Liver (tissue), 9 donors: Measurements from ENCODE around the gene INSR. TPM values are rescaled to one million over a fixed set of nuclear protein-coding genes. Genes with fewer than 3 reads are reported as not detected.

Experiments used
- DNase-seq: peaks from one replicate; pipeline ENCODE4 v3.0.0-alpha.2; 2017; ENCODE audit warnings: low spot score
- H3K27ac ChIP-seq, 2 donors: one replicate each; pipeline ENCODE4 v1.7.0; 2013; ENCODE audit warnings: inconsistent platforms in 2 of 2, low read length in 2 of 2, control low read depth in 1 of 2, low read depth in 1 of 2, mild to moderate bottlenecking in 1 of 2
- H3K27me3 ChIP-seq, 4 donors: one replicate each; pipeline versions ENCODE4 v1.6.1 to v1.7.0; 2013; ENCODE audit warnings: low read length in 3 of 4, inconsistent platforms in 1 of 4, mild to moderate bottlenecking in 1 of 4, moderate library complexity in 1 of 4; ENCODE audit not compliant: control insufficient read depth in 4 of 4, insufficient read depth in 4 of 4
- H3K36me3 ChIP-seq, 4 donors: one replicate each; pipeline versions ENCODE4 v1.6.1 to v1.7.0; 2013; ENCODE audit warnings: low read length in 3 of 4, mild to moderate bottlenecking in 3 of 4, low read depth in 1 of 4, moderate library complexity in 1 of 4; ENCODE audit not compliant: control insufficient read depth in 4 of 4, insufficient read depth in 3 of 4
- H3K4me1 ChIP-seq, 4 donors: one replicate each; pipeline versions ENCODE4 v1.6.1 to v1.7.0; 2013; ENCODE audit warnings: low read length in 3 of 4, mild to moderate bottlenecking in 3 of 4, moderate library complexity in 1 of 4; ENCODE audit not compliant: control insufficient read depth in 4 of 4, insufficient read depth in 4 of 4
- H3K4me3 ChIP-seq, 3 donors: one replicate each; pipeline versions ENCODE4 v1.6.1 to v1.7.0; 2013; ENCODE audit warnings: low read length in 3 of 3, control low read depth in 1 of 3, low read depth in 1 of 3, mild to moderate bottlenecking in 1 of 3
- H3K9ac ChIP-seq, 2 donors: one replicate each; pipeline ENCODE4 v1.7.0; 2013; ENCODE audit warnings: low read length in 2 of 2, mild to moderate bottlenecking in 2 of 2, moderate library complexity in 2 of 2, control low read depth in 1 of 2, low read depth in 1 of 2
- H3K9me3 ChIP-seq, 4 donors: one replicate each; pipeline versions ENCODE4 v1.6.1 to v1.7.0; 2013; ENCODE audit warnings: low read length in 3 of 4; ENCODE audit not compliant: control insufficient read depth in 4 of 4
- ATF3 ChIP-seq: IDR thresholded peaks from 2 replicates; pipeline ENCODE4 v1.6.1; 2016; ENCODE audit warnings: antibody characterized with exemption
- CTCF ChIP-seq: fragments of 150-350 bp; IDR thresholded peaks from 2 replicates; pipeline ENCODE4 v1.5.1; 2017; ENCODE audit warnings: improper control_type of control experiment, low read depth, low read length; ENCODE audit not compliant: missing input control
- EGR1 ChIP-seq, 2 donors: IDR thresholded peaks; 2 replicates each; pipeline ENCODE4 v1.6.1; 2016 to 2018; ENCODE audit warnings: antibody characterized with exemption in 2 of 2, low read depth in 2 of 2
- FOXA1 ChIP-seq: IDR thresholded peaks from 2 replicates; pipeline ENCODE4 v1.6.1; 2016; ENCODE audit warnings: antibody characterized with exemption
- FOXA2 ChIP-seq: IDR thresholded peaks from 2 replicates; pipeline ENCODE4 v1.6.1; 2016; ENCODE audit warnings: antibody characterized with exemption
- GABPA ChIP-seq, 2 donors: IDR thresholded peaks in 1 of 2; conservative IDR thresholded peaks in 1 of 2; 2 replicates each; pipeline ENCODE4 v1.6.1; 2016; ENCODE audit warnings: antibody characterized with exemption in 2 of 2, mild to moderate bottlenecking in 1 of 2, moderate library complexity in 1 of 2
- HNF4A ChIP-seq, 2 donors: conservative IDR thresholded peaks; 2 replicates each; pipeline ENCODE4 v1.6.1; 2016; ENCODE audit warnings: antibody characterized with exemption in 2 of 2, mild to moderate bottlenecking in 2 of 2
- MAX ChIP-seq: IDR thresholded peaks from 2 replicates; pipeline ENCODE4 v1.6.1; 2016; ENCODE audit warnings: antibody characterized with exemption
- NR2F2 ChIP-seq: IDR thresholded peaks from 2 replicates; pipeline ENCODE4 v1.6.1; 2016; ENCODE audit warnings: antibody characterized with exemption
- RAD21 ChIP-seq, 2 donors: IDR thresholded peaks; 2 replicates each; pipeline ENCODE4 v1.6.1; 2016; ENCODE audit warnings: antibody characterized with exemption in 2 of 2, mild to moderate bottlenecking in 2 of 2
- YY1 ChIP-seq: IDR thresholded peaks from 2 replicates; pipeline ENCODE4 v1.6.1; 2016; ENCODE audit warnings: antibody characterized with exemption, mild to moderate bottlenecking
- ZBTB33 ChIP-seq: IDR thresholded peaks from 2 replicates; pipeline ENCODE4 v1.6.1; 2016; ENCODE audit warnings: antibody characterized with exemption
- WGBS: extraction: QIAGEN DNeasy Blood & Tissue Kit; methylation state at CpG from one replicate; pipeline ENCODE4 v1.1.7; 2013; 5-methylcytosine and 5-hydroxymethylcytosine counted together
- polyA plus RNA-seq, 2 donors: library from polyadenylated mRNA; stranded (reverse) in 1 of 2; unstranded in 1 of 2; fragments of 200-250 nt in 1 of 2; fragments of >200 nt in 1 of 2; fragmentation: Nextera tagmentation in 1 of 2; extraction: Ambion mirVana in 1 of 2; gene quantifications; one replicate each; pipeline versions ENCODE4 v1.2.1 to v1.2.3, GENCODE V29; 2013 to 2015
- total RNA-seq, 2 donors: library from RNA; depleted of rRNA; stranded (reverse); fragments of >200 nt; gene quantifications; one replicate each; pipeline ENCODE4 v1.2.3, GENCODE V29; 2014
- donor health status: healthy.
- donor health status: healthy.
- donor health status: healthy.
- donor health status: healthy.
- donor health status: healthy.

The INSR gene
- total and polyA plus RNA-seq, 4 donors = 16.5 to 97.5 (median 50.8) TPM

GRCh38 chr19:7098096-7098495 lies 196.1 kb downstream of the INSR start:
- peak overlapping the region in 1 of 2 donors; percentile 91 for H3K27ac ChIP-seq

GRCh38 chr19:7088999-7089398 lies 205.2 kb downstream of the INSR start:
- no peaks in the 10 kb centered on the region for H3K27me3 ChIP-seq
- H3K4me1 ChIP-seq = no peaks in the 10 kb centered on the region
- H3K9ac ChIP-seq = no peak overlapping the region
- H3K36me3 ChIP-seq = peaks cover 4 to 15% (median 12%) of the 10 kb centered on the region in 4 donors
- peak overlapping the region in 2 of 3 donors; percentile 18 to 20 for H3K4me3 ChIP-seq
- no peak for DNase-seq
- H3K9me3 ChIP-seq = peaks cover 35 to 75% (median 44%) of the 10 kb centered on the region in 4 donors
- no peak overlapping the region for H3K27ac ChIP-seq
- 92% methylated on average over 6 of the region's 6 CpGs for WGBS
- TF ChIP-seq ZBTB33 (no peak), ATF3 (no peak), EGR1 (IDR thresholded peaks at IDR 0.05; ENCODE audit: low read depth in 2 of 2) (no peak), FOXA1 (no peak), GABPA (IDR thresholded peaks at IDR 0.05 in 1 of 2, conservative IDR thresholded peaks at IDR 0.05 in 1 of 2) (no peak), MAX (no peak), RAD21 (IDR thresholded peaks at IDR 0.05) (no peak), CTCF (no peak)

More at GRCh38 chr19:7098096-7098495, 196.1 kb downstream of the INSR start:
- Histone ChIP-seq H3K9me3 (peaks cover 4 to 17% (median 6%) of the 10 kb centered on the region in 4 donors), H3K4me1 (peaks cover 0 to 2% (median 0%) of the 10 kb centered on the region in 4 donors), H3K36me3 (no peaks in the 10 kb centered on the region), H3K4me3 (no peak overlapping the region), H3K9ac (no peak overlapping the region), H3K27me3 (no peaks in the 10 kb centered on the region)
- WGBS = 98% methylated on average over 3 of the region's 3 CpGs
- TF ChIP-seq FOXA1 (no peak), YY1 (no peak), HNF4A (conservative IDR thresholded peaks at IDR 0.05) (no peak), FOXA2 (no peak), NR2F2 (no peak), CTCF (no peak), GABPA (IDR thresholded peaks at IDR 0.05 in 1 of 2, conservative IDR thresholded peaks at IDR 0.05 in 1 of 2) (no peak), ATF3 (no peak)
- DNase-seq = no peak
